Uterus (tissue), 2 donors: ENCODE results near the gene BSCL2.

Experiments used
- CTCF ChIP-seq, 4 experiments: fragments of 200-600 bp in 2 of 4; fragments of 450-650 bp in 2 of 4; sonication (generic) in 2 of 4; IDR thresholded peaks; one replicate each; pipeline ENCODE4 v1.5.1; 2016 to 2019; ENCODE audit warnings: antibody characterized with exemption in 4 of 4, mild to moderate bottlenecking in 2 of 4, moderate library complexity in 1 of 4
- POLR2A ChIP-seq, 2 donors: fragments of 450-650 bp; IDR thresholded peaks; one replicate each; pipeline ENCODE4 v1.6.1; 2016; ENCODE audit warnings: antibody characterized with exemption in 2 of 2, mild to moderate bottlenecking in 1 of 2, moderate library complexity in 1 of 2

GRCh38 chr11:62648185-62648966 is 58.8 kb downstream of the BSCL2 start:
- TF ChIP-seq CTCF (IDR thresholded peaks at IDR 0.05) (no peak), POLR2A (IDR thresholded peaks at IDR 0.05) (no peak)
